HEK293T (cell line): ENCODE results near the gene ELMOD1.

Source experiments
- ARNT ChIP-seq: fragments of 450-650 bp; IDR thresholded peaks from 2 replicates; pipeline ENCODE4 v1.6.1; 2017; ENCODE audit warnings: mild to moderate bottlenecking
- BHLHE40 ChIP-seq: fragments of 450-650 bp; IDR thresholded peaks from 2 replicates; pipeline ENCODE4 v1.6.1; 2016; ENCODE audit warnings: mild to moderate bottlenecking, moderate library complexity, borderline replicate concordance
- CTBP1 ChIP-seq: fragments of 450-650 bp; IDR thresholded peaks from 2 replicates; pipeline ENCODE4 v1.6.1; 2016; ENCODE audit warnings: borderline replicate concordance
- ELF4 ChIP-seq: fragments of 450-650 bp; IDR thresholded peaks from 2 replicates; pipeline ENCODE4 v1.6.1; 2017; ENCODE audit warnings: antibody characterized with exemption
- FOXA1 ChIP-seq: fragments of 450-650 bp; IDR thresholded peaks from 2 replicates; pipeline ENCODE4 v1.6.1; 2016; ENCODE audit warnings: mild to moderate bottlenecking
- FOXM1 ChIP-seq: fragments of 450-650 bp; IDR thresholded peaks from 2 replicates; pipeline ENCODE4 v1.6.1; 2017; ENCODE audit warnings: mild to moderate bottlenecking, borderline replicate concordance
- HDGF ChIP-seq: fragments of 450-650 bp; IDR thresholded peaks from 2 replicates; pipeline ENCODE4 v1.6.1; 2017; ENCODE audit warnings: antibody characterized with exemption, borderline replicate concordance
- LEF1 ChIP-seq: fragments of 450-650 bp; IDR thresholded peaks from 2 replicates; pipeline ENCODE4 v1.6.1; 2017; ENCODE audit warnings: mild to moderate bottlenecking, borderline replicate concordance
- PKNOX1 ChIP-seq: fragments of 450-650 bp; IDR thresholded peaks from 2 replicates; pipeline ENCODE4 v1.6.1; 2016
- SP1 ChIP-seq: fragments of 450-650 bp; IDR thresholded peaks from 2 replicates; pipeline ENCODE4 v1.6.1; 2017
- SUZ12 ChIP-seq: fragments of 450-650 bp; IDR thresholded peaks from 2 replicates; pipeline ENCODE4 v1.6.1; 2016; ENCODE audit warnings: mild to moderate bottlenecking

- TF ChIP-seq SP1 = no peak
- TF ChIP-seq ARNT = no peak
- TF ChIP-seq FOXM1 = no peak
- TF ChIP-seq LEF1 = no peak
- no peak for TF ChIP-seq HDGF
- TF ChIP-seq CTBP1 = no peak
- TF ChIP-seq SUZ12 = no peak
- TF ChIP-seq FOXA1 = no peak
- TF ChIP-seq ELF4 = no peak
- TF ChIP-seq PKNOX1 = no peak
- no peak for TF ChIP-seq BHLHE40
These were observed 9.8 kb upstream of the ELMOD1 start for GRCh38 chr11:107581147-107581546.
